ENCODE measurements around the gene OR4K17. TPM values are rescaled to one million over a fixed set of nuclear protein-coding genes. Genes with fewer than 3 reads are reported as not detected.
"Not testable (repeated sequence)": the region's sequence is repeated elsewhere in the genome, so short reads cannot be mapped to it uniquely, and the experiment has no call there.

Gene OR4K17
- total and polyA plus RNA-seq, 7 donors: not detected

DNA sequence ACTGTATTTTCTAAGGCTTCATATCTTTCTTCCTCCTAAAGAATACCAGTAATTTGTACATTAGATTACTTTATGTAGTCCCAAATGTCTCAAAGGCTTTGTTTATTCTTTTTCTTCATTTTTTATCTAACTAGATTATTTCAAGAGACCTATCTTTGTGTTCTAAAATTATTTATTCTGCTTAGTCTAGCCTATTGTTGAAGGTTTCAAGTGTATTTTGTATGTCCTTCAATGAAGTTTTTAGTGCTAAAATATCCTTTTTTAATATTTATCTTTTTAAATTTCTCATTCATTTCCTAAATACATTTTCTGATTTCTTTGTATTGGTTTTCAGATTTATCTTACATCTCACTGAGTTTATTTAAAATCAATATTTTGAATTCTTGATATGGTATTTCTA, 53.9 kb downstream of the OR4K17 start:
- no peak overlapping the region for H3K4me3 ChIP-seq
- H3K27ac ChIP-seq: no peak overlapping the region
- no peaks in the 10 kb centered on the region for H3K27me3 ChIP-seq
- TF ChIP-seq POLR2A (IDR thresholded peaks at IDR 0.05): no peak
- TF ChIP-seq, protein P1, sequence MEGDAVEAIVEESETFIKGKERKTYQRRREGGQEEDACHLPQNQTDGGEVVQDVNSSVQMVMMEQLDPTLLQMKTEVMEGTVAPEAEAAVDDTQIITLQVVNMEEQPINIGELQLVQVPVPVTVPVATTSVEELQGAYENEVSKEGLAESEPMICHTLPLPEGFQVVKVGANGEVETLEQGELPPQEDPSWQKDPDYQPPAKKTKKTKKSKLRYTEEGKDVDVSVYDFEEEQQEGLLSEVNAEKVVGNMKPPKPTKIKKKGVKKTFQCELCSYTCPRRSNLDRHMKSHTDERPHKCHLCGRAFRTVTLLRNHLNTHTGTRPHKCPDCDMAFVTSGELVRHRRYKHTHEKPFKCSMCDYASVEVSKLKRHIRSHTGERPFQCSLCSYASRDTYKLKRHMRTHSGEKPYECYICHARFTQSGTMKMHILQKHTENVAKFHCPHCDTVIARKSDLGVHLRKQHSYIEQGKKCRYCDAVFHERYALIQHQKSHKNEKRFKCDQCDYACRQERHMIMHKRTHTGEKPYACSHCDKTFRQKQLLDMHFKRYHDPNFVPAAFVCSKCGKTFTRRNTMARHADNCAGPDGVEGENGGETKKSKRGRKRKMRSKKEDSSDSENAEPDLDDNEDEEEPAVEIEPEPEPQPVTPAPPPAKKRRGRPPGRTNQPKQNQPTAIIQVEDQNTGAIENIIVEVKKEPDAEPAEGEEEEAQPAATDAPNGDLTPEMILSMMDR (IDR thresholded peaks at IDR 0.05): no peak
- TF ChIP-seq EP300 (IDR thresholded peaks at IDR 0.05): no peak
- TF ChIP-seq POLR2AphosphoS5 (IDR thresholded peaks at IDR 0.05): no peak
- DNase-seq: no peak
- peaks cover 0 to 6% (median 6%) of the 10 kb centered on the region in 4 donors for H3K9me3 ChIP-seq
- H3K36me3 ChIP-seq: no peaks in the 10 kb centered on the region
- no peaks in the 10 kb centered on the region for H3K4me1 ChIP-seq
- intact Hi-C loops (cut with DNase I): no loop called here

DNA sequence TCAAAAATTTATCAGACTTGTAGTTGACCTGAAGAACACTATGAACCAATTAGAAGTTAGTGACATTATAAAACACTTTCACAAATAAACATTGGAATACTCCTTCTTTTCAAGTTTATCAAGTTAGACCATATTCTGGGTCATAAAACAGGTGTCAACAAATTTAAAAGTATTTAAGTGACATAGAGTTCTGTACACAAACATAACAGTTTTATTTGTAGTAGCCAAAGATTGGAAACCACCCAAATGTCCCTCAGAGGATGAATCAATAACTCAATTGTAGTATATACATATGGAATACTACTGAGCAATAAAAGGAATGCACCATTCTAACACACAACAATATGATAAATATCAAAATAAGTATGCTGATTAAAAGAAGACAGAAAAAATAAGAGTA, 56.6 kb downstream of the OR4K17 start:
- DNase-seq: no peak
- Histone ChIP-seq H3K9me3 (peaks cover 0 to 6% (median 6%) of the 10 kb centered on the region in 4 donors), H3K4me1 (no peaks in the 10 kb centered on the region), H3K4me3 (no peak overlapping the region), H3K27me3 (no peaks in the 10 kb centered on the region), H3K36me3 (no peaks in the 10 kb centered on the region), H3K27ac (no peak overlapping the region)
- intact Hi-C loops (cut with DNase I): no loop called here
- TF ChIP-seq, protein P1 (IDR thresholded peaks at IDR 0.05): no peak
- TF ChIP-seq EP300 (IDR thresholded peaks at IDR 0.05): no peak
- TF ChIP-seq POLR2A (IDR thresholded peaks at IDR 0.05): no peak
- TF ChIP-seq POLR2AphosphoS5 (IDR thresholded peaks at IDR 0.05): no peak

DNA sequence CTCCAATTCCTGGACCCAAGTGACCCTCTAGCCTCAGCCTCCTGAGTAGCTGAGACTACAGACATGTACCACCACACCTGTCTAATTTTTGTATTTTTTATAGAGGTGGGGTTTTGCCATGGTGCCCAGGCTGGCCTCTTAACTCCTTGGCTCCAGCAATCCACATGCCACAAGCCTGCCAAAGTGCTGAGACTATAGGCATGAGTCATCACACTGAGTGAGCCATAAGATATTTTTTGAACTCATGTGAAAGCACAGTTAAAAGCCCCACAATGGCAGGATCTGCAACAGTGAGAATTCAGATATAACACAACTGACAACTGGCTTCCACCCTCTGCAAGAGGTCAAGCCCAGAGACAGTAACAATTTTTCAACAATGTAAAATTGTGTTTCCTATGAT, 59.3 kb downstream of the OR4K17 start:
- H3K27ac ChIP-seq; H3K9me3 ChIP-seq; DNase-seq; H3K27me3 ChIP-seq; H3K4me1 ChIP-seq; H3K36me3 ChIP-seq; H3K4me3 ChIP-seq; intact Hi-C loops (cut with DNase I): not testable (repeated sequence)

Small RNAs within 50 kb of the gene (small RNA-seq; reads per million reads assigned to genes)
- 0 reads per million in 3 donors for gene RNA5SP380

Other genes starting within 250 kb of the OR4K17 start
- not detected for gene OR4K2, start 235.6 kb upstream of the OR4K17 start, total RNA-seq
- not detected for gene OR4K2, start 235.6 kb upstream of the OR4K17 start, polyA plus RNA-seq
- not detected for gene OR4K5, start 190.1 kb upstream of the OR4K17 start, total RNA-seq
- not detected for gene OR4K5, start 190.1 kb upstream of the OR4K17 start, polyA plus RNA-seq
- gene OR4K1, start 179.8 kb upstream of the OR4K17 start, total RNA-seq: not detected
- gene OR4K1, start 179.8 kb upstream of the OR4K17 start, polyA plus RNA-seq: not detected
- not detected for gene OR4K15, start 135.1 kb upstream of the OR4K17 start, total RNA-seq
- gene OR4K15, start 135.1 kb upstream of the OR4K17 start, polyA plus RNA-seq: not detected
- not detected for gene OR4Q2, start 108.6 kb upstream of the OR4K17 start, total RNA-seq
- gene OR4Q2, start 108.6 kb upstream of the OR4K17 start, polyA plus RNA-seq: not detected
- gene OR4K14, start 91.4 kb upstream of the OR4K17 start, total RNA-seq: not detected
- not detected for gene OR4K14, start 91.4 kb upstream of the OR4K17 start, polyA plus RNA-seq
- not detected for gene OR4K13, start 74.7 kb upstream of the OR4K17 start, total RNA-seq
- not detected for gene OR4K13, start 74.7 kb upstream of the OR4K17 start, polyA plus RNA-seq
- gene OR4L1, start 50.7 kb upstream of the OR4K17 start, total RNA-seq: not detected
- not detected for gene OR4L1, start 50.7 kb upstream of the OR4K17 start, polyA plus RNA-seq
- gene OR4N5, start 28.1 kb downstream of the OR4K17 start, total RNA-seq: not detected
- not detected for gene OR4N5, start 28.1 kb downstream of the OR4K17 start, polyA plus RNA-seq
- gene OR11G2, start 80.2 kb downstream of the OR4K17 start, total RNA-seq: not detected
- gene OR11G2, start 80.2 kb downstream of the OR4K17 start, polyA plus RNA-seq: not detected
- gene OR11H6, start 113.0 kb downstream of the OR4K17 start, total RNA-seq: not detected
- gene OR11H6, start 113.0 kb downstream of the OR4K17 start, polyA plus RNA-seq: not detected
- gene OR11H7, start 118.2 kb downstream of the OR4K17 start, total RNA-seq: not detected
- not detected for gene OR11H7, start 118.2 kb downstream of the OR4K17 start, polyA plus RNA-seq
- gene OR11H4, start 128.5 kb downstream of the OR4K17 start, total RNA-seq: not detected
- gene OR11H4, start 128.5 kb downstream of the OR4K17 start, polyA plus RNA-seq: not detected
- 10 to 100 TPM in 2 of 4 donors, 1 to 10 TPM in 2; 6.8 to 16.3 (median 10.1) TPM for gene TTC5, start 195.2 kb downstream of the OR4K17 start, total RNA-seq
- 1 to 10 TPM; 3.6 to 6.5 (median 5.3) TPM for gene TTC5, start 195.2 kb downstream of the OR4K17 start, polyA plus RNA-seq
- gene CCNB1IP1, start 222.5 kb downstream of the OR4K17 start, total RNA-seq: 10 to 100 TPM; 43.2 to 55.8 (median 44.4) TPM
- gene CCNB1IP1, start 222.5 kb downstream of the OR4K17 start, polyA plus RNA-seq: 10 to 100 TPM; 31.2 to 54.1 (median 44.4) TPM
- 10 to 100 TPM in 3 of 4 donors, 1 to 10 TPM in 1; 7.4 to 14.3 (median 10.6) TPM for gene PARP2, start 232.9 kb downstream of the OR4K17 start, total RNA-seq
- 10 to 100 TPM in 1 of 3 donors, 1 to 10 TPM in 2; 6.0 to 11.8 (median 7.4) TPM for gene PARP2, start 232.9 kb downstream of the OR4K17 start, polyA plus RNA-seq

All from sigmoid colon (tissue), 7 donors.